ENCODE results near the gene SLC5A4.
"Not testable (repeated sequence)": the region's sequence is repeated elsewhere in the genome, so short reads cannot be mapped to it uniquely, and the experiment has no call there.

Gene SLC5A4

DNA sequence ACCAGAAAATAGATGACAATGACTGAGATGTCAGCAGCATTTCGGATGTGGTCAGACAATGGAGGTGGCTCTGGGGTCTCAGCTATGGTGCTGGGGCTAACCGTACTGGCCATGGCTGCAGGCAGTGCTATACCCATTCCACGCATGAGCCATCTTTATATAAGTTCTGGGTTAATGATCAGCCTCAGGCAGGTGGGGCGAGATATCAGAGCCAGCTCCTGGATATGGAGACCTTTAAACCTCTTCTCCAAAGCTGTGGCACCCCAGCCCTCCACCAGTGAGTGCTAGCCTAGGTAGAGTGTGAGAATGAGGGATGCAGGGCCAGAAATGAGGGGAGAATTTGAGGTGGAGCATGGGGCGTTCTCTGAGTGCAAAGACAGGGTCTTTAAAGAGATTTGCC, at the start of gene SLC5A4:
Gene SLC5A4 (minus strand): TSS at position 131 of the 400 bp plus-strand sequence. CDS start 18 bp downstream, at position 113.
- no peaks in the 10 kb centered on the region for H3K36me3 ChIP-seq (ENCODE audit: control insufficient read depth, insufficient read depth, low read length)
- no peaks in the 10 kb centered on the region for H3K27me3 ChIP-seq (ENCODE audit: control insufficient read depth, insufficient read depth, low read length)
- no peaks in the 10 kb centered on the region for H3K4me1 ChIP-seq (ENCODE audit: control insufficient read depth, insufficient read depth, low read length)
- no peak within 1 kb of the TSS for H3K4me3 ChIP-seq (ENCODE audit: low read length)
- H3K9me3 ChIP-seq (ENCODE audit: control insufficient read depth, low read length) = no peaks in the 10 kb centered on the region
- H3K9ac ChIP-seq (ENCODE audit: low read length) = no peak within 1 kb of the TSS

DNA sequence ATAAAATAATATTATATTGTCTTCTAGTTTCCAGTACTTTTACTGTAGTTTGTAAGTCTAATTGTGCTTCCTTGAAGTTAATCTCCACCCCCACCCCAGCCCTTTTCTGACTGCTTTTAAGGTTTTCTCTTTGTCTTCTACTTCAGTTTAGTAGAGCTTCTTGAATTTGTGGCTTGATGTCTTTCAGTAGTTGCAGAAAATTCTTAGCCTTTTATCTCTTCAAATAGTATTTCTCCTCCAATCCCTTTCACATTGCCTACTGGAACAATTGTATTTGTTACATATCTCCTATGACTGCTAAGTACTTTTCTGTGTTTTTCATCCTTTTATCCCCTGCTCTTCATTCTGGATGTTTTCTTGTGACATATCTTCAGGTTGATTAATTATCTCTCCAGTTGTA, 38.8 kb upstream of the SLC5A4 start:
- not testable (repeated sequence) for H3K36me3 ChIP-seq (ENCODE audit: control insufficient read depth, insufficient read depth, low read length); H3K9ac ChIP-seq (ENCODE audit: low read length); H3K9me3 ChIP-seq (ENCODE audit: control insufficient read depth, low read length); H3K27me3 ChIP-seq (ENCODE audit: control insufficient read depth, insufficient read depth, low read length); H3K4me3 ChIP-seq (ENCODE audit: low read length); H3K4me1 ChIP-seq (ENCODE audit: control insufficient read depth, insufficient read depth, low read length)

DNA sequence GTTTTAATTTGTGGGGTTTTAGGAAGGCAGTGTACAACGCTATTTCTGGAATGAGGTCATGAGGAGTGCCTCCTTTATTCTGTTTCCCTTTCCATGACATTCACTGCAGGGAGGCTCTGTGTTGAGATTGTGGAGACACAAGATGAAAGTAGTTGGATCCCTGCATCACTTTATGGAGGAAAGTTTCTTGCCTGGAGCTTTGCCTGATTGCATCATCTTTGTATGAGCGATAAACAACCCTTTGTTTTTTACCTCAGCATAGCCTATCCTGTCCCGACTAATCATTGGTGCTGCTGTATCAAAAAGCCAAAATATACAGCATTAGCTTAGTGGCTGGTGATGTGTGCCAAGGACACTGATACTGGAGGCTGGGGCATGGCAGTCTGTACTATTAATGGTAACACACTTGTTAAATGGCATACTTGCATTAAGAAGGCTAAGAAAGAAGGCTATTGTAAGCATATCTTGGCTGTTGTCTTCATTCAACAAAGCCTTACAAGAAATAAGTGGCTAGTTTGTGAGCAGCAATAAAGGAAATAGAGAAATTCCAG, 31.2 kb upstream of the SLC5A4 start:
- H3K9ac ChIP-seq (ENCODE audit: low read length) = no peak overlapping the region
- no peaks in the 10 kb centered on the region for H3K9me3 ChIP-seq (ENCODE audit: control insufficient read depth, low read length)

DNA sequence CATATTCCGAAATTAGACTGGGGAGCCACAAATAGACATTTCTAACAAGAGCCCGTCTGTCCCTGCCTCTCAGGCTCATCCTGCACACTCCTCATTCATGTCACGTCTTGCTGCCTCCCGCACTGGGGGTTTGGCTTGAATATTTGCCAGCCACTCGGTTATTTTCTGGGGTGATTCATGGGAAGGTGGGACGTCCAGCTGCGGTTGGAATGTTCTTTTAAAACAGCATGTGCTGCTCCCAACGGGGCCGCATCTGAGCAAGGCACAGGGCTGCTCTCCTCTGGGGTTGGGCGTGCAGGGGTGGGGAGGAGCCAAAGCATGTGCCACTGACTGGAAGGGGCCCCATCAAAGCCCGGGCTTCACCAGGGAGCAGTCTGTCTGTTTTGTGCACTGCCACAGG, 25.9 kb upstream of the SLC5A4 start:
- Histone ChIP-seq H3K4me1 (ENCODE audit: control insufficient read depth, insufficient read depth, low read length) (no peaks in the 10 kb centered on the region), H3K27me3 (ENCODE audit: control insufficient read depth, insufficient read depth, low read length) (no peaks in the 10 kb centered on the region), H3K4me3 (ENCODE audit: low read length) (no peak overlapping the region), H3K9me3 (ENCODE audit: control insufficient read depth, low read length) (no peaks in the 10 kb centered on the region), H3K9ac (ENCODE audit: low read length) (no peak overlapping the region), H3K36me3 (ENCODE audit: control insufficient read depth, insufficient read depth, low read length) (no peaks in the 10 kb centered on the region)

More for the DNA sequence above, 31.2 kb upstream of the SLC5A4 start:
- Histone ChIP-seq H3K36me3 (ENCODE audit: control insufficient read depth, insufficient read depth, low read length) (no peaks in the 10 kb centered on the region), H3K27me3 (ENCODE audit: control insufficient read depth, insufficient read depth, low read length) (no peaks in the 10 kb centered on the region), H3K4me1 (ENCODE audit: control insufficient read depth, insufficient read depth, low read length) (no peaks in the 10 kb centered on the region), H3K4me3 (ENCODE audit: low read length) (no peak overlapping the region)

DNA sequence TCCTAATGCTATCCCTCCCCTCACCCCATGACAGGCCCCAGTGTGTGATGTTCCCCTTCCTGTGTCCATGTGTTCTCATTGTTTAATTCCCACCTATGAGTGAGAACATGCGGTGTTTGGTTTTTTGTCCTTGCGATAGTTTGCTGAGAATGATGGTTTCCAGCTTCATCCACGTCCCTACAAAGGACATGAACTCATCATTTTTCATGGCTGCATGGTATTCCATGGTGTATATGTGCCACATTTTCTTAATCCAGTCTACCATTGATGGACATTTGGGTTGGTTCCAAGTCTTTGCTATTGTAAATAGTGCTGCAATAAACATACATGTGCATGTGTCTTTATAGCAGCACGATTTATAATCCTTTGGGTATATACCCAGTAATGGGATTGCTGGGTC, 20.2 kb upstream of the SLC5A4 start:
- not testable (repeated sequence) for H3K36me3 ChIP-seq (ENCODE audit: control insufficient read depth, insufficient read depth, low read length); H3K27me3 ChIP-seq (ENCODE audit: control insufficient read depth, insufficient read depth, low read length); H3K9ac ChIP-seq (ENCODE audit: low read length); H3K4me3 ChIP-seq (ENCODE audit: low read length); H3K9me3 ChIP-seq (ENCODE audit: control insufficient read depth, low read length); H3K4me1 ChIP-seq (ENCODE audit: control insufficient read depth, insufficient read depth, low read length)

GRCh38 chr22:32271389-32271788, 16.2 kb upstream of the SLC5A4 start:
- no peak overlapping the region for H3K4me3 ChIP-seq (ENCODE audit: low read length)
- no peaks in the 10 kb centered on the region for H3K9me3 ChIP-seq (ENCODE audit: control insufficient read depth, low read length)
- no peaks in the 10 kb centered on the region for H3K4me1 ChIP-seq (ENCODE audit: control insufficient read depth, insufficient read depth, low read length)
- H3K27me3 ChIP-seq (ENCODE audit: control insufficient read depth, insufficient read depth, low read length) = no peaks in the 10 kb centered on the region
- H3K36me3 ChIP-seq (ENCODE audit: control insufficient read depth, insufficient read depth, low read length) = no peaks in the 10 kb centered on the region
- no peak overlapping the region for H3K9ac ChIP-seq (ENCODE audit: low read length)

GRCh38 chr22:32270641-32271369, 15.7 kb upstream of the SLC5A4 start:
- no peaks in the 10 kb centered on the region for H3K4me1 ChIP-seq (ENCODE audit: control insufficient read depth, insufficient read depth, low read length)

DNA sequence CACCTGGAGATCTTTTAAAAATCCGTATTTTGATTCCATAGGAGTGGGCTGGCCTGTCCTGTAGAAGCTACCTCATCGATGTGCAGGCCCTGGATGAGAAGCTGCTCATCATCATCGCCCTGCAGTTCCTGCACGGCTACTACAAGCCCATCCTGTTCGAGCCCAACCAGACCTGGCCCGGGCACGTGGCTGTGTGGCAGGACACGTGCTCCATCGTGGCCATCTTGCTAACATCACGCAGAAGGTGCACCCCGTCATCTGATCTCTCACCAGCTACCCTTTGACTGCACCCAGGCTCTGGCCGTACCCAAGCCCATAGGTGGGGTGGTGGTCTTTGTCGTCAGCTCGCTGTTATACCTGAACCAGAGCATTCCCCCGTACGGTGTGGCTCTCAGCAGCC, 14.2 kb upstream of the SLC5A4 start:
- Histone ChIP-seq H3K9me3 (ENCODE audit: control insufficient read depth, low read length) (no peaks in the 10 kb centered on the region), H3K4me1 (ENCODE audit: control insufficient read depth, insufficient read depth, low read length) (no peaks in the 10 kb centered on the region), H3K4me3 (ENCODE audit: low read length) (no peak overlapping the region), H3K36me3 (ENCODE audit: control insufficient read depth, insufficient read depth, low read length) (no peaks in the 10 kb centered on the region), H3K27me3 (ENCODE audit: control insufficient read depth, insufficient read depth, low read length) (no peaks in the 10 kb centered on the region), H3K9ac (ENCODE audit: low read length) (no peak overlapping the region)

More at GRCh38 chr22:32270641-32271369, 15.7 kb upstream of the SLC5A4 start:
- no peak overlapping the region for H3K4me3 ChIP-seq (ENCODE audit: low read length)
- no peaks in the 10 kb centered on the region for H3K9me3 ChIP-seq (ENCODE audit: control insufficient read depth, low read length)
- H3K36me3 ChIP-seq (ENCODE audit: control insufficient read depth, insufficient read depth, low read length) = no peaks in the 10 kb centered on the region
- no peaks in the 10 kb centered on the region for H3K27me3 ChIP-seq (ENCODE audit: control insufficient read depth, insufficient read depth, low read length)
- no peak overlapping the region for H3K9ac ChIP-seq (ENCODE audit: low read length)

DNA sequence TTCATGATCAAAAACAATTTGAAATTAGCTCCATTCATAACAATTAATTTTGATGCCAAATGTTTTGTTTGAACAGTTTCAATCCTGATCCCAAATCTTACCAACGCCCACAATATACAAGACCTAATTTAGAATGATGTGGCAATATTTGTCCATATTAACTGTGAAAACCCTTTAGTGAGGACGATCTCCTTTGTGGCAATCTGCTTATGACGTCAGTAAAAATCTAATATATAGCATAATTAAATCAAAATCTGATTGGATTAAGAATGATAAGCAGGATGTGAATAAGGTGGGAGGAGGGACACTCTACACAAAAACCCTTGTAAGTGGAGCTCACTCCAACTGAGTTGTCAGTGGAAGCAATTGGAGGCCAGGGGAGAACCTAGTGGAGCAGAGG, 11.9 kb upstream of the SLC5A4 start:
- Histone ChIP-seq H3K9ac (ENCODE audit: low read length) (no peak overlapping the region), H3K9me3 (ENCODE audit: control insufficient read depth, low read length) (no peaks in the 10 kb centered on the region), H3K36me3 (ENCODE audit: control insufficient read depth, insufficient read depth, low read length) (no peaks in the 10 kb centered on the region)

GRCh38 chr22:32265882-32266767, 11.0 kb upstream of the SLC5A4 start:
- no peaks in the 10 kb centered on the region for H3K27me3 ChIP-seq (ENCODE audit: control insufficient read depth, insufficient read depth, low read length)
- no peaks in the 10 kb centered on the region for H3K9me3 ChIP-seq (ENCODE audit: control insufficient read depth, low read length)
- no peaks in the 10 kb centered on the region for H3K36me3 ChIP-seq (ENCODE audit: control insufficient read depth, insufficient read depth, low read length)
- H3K4me3 ChIP-seq (ENCODE audit: low read length) = no peak overlapping the region
- no peak overlapping the region for H3K9ac ChIP-seq (ENCODE audit: low read length)
- H3K4me1 ChIP-seq (ENCODE audit: control insufficient read depth, insufficient read depth, low read length) = no peaks in the 10 kb centered on the region

More for the DNA sequence above, 11.9 kb upstream of the SLC5A4 start:
- Histone ChIP-seq H3K4me1 (ENCODE audit: control insufficient read depth, insufficient read depth, low read length) (no peaks in the 10 kb centered on the region), H3K4me3 (ENCODE audit: low read length) (no peak overlapping the region), H3K27me3 (ENCODE audit: control insufficient read depth, insufficient read depth, low read length) (no peaks in the 10 kb centered on the region)

- H3K4me1 ChIP-seq (ENCODE audit: control insufficient read depth, insufficient read depth, low read length); H3K4me3 ChIP-seq (ENCODE audit: low read length); H3K36me3 ChIP-seq (ENCODE audit: control insufficient read depth, insufficient read depth, low read length); H3K9ac ChIP-seq (ENCODE audit: low read length); H3K9me3 ChIP-seq (ENCODE audit: control insufficient read depth, low read length); H3K27me3 ChIP-seq (ENCODE audit: control insufficient read depth, insufficient read depth, low read length): not testable (repeated sequence)
Observed at GRCh38 chr22:32263678-32264077, 8.5 kb upstream of the SLC5A4 start.

DNA sequence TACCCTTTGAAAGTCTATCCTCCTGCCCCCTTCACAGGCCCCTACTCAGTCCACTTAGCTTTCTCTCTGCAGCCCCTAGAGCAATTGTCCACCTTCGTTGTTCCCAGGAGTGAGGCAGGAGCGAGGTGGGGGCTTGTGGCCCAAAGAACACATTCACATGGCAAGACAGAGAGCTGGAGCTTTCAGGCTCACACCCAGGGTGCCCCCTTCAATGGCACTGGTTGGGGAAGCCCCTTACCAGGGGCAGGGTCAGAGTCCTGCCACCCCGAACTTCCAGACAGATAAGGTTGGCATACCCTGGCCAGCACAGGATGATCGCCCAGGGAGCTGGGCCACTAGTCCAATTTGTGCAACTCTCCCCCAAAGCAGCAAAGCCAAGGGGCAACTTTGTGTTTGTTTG, 6.2 kb upstream of the SLC5A4 start:
- Histone ChIP-seq H3K36me3 (ENCODE audit: control insufficient read depth, insufficient read depth, low read length) (no peaks in the 10 kb centered on the region), H3K9me3 (ENCODE audit: control insufficient read depth, low read length) (no peaks in the 10 kb centered on the region), H3K9ac (ENCODE audit: low read length) (no peak overlapping the region)

More for the DNA sequence above, 6.2 kb upstream of the SLC5A4 start:
- no peaks in the 10 kb centered on the region for H3K4me1 ChIP-seq (ENCODE audit: control insufficient read depth, insufficient read depth, low read length)
- H3K27me3 ChIP-seq (ENCODE audit: control insufficient read depth, insufficient read depth, low read length) = no peaks in the 10 kb centered on the region
- H3K4me3 ChIP-seq (ENCODE audit: low read length) = no peak overlapping the region

Data from mucosa of stomach (tissue), 1 donor.